Fibroblast of the conjunctiva (primary cell): ENCODE results near the gene MPHOSPH8.

Source experiments
- DNase-seq: peaks from one replicate; pipeline ENCODE4 v3.0.0-alpha.2; 2010; ENCODE audit warnings: low read depth

Gene MPHOSPH8

GRCh38 chr13:19633479-19634255 is at the start of gene MPHOSPH8:
MPHOSPH8 (plus strand) TSS chr13:19633659; CDS start chr13:19633749, 90 bp downstream.
- peak; percentile 85 for DNase-seq

- DNase-seq: no peak
Measured at GRCh38 chr13:19586904-19587634, 46.4 kb upstream of the MPHOSPH8 start.

- peak; percentile 24 for DNase-seq
Measured at GRCh38 chr13:19587635-19588300, 45.7 kb upstream of the MPHOSPH8 start.

GRCh38 chr13:19589312-19589711 is 44.1 kb upstream of the MPHOSPH8 start:
- DNase-seq: no peak

- no peak for DNase-seq
Measured at GRCh38 chr13:19590423-19590822, 43.0 kb upstream of the MPHOSPH8 start.

- no peak for DNase-seq
Measured at GRCh38 chr13:19591864-19592263, 41.6 kb upstream of the MPHOSPH8 start.

- DNase-seq: no peak
Measured at GRCh38 chr13:19592657-19593180, 40.7 kb upstream of the MPHOSPH8 start.

- no peak for DNase-seq
Measured at GRCh38 chr13:19596086-19596485, 37.4 kb upstream of the MPHOSPH8 start.

GRCh38 chr13:19596960-19597361 is 36.5 kb upstream of the MPHOSPH8 start:
- DNase-seq: no peak

GRCh38 chr13:19597523-19597922 is 35.9 kb upstream of the MPHOSPH8 start:
- DNase-seq: no peak

- no peak for DNase-seq
Measured at GRCh38 chr13:19601749-19602725, 31.4 kb upstream of the MPHOSPH8 start.

- no peak for DNase-seq
Measured at GRCh38 chr13:19604306-19604705, 29.2 kb upstream of the MPHOSPH8 start.

GRCh38 chr13:19605161-19605955 is 28.1 kb upstream of the MPHOSPH8 start:
- DNase-seq: no peak

GRCh38 chr13:19606152-19606551 is 27.3 kb upstream of the MPHOSPH8 start:
- no peak for DNase-seq

GRCh38 chr13:19606737-19607136 is 26.7 kb upstream of the MPHOSPH8 start:
- no peak for DNase-seq

GRCh38 chr13:19607523-19608078 is 25.9 kb upstream of the MPHOSPH8 start:
- no peak for DNase-seq

GRCh38 chr13:19618977-19619376 is 14.5 kb upstream of the MPHOSPH8 start:
- DNase-seq: no peak

- no peak for DNase-seq
Measured at GRCh38 chr13:19622193-19622592, 11.3 kb upstream of the MPHOSPH8 start.

- no peak for DNase-seq
Measured at GRCh38 chr13:19624265-19624664, 9.2 kb upstream of the MPHOSPH8 start.

GRCh38 chr13:19632915-19633478 is 462 bp upstream of the MPHOSPH8 start:
- no peak for DNase-seq
